ENCODE data around the gene MMP28. TPM values are rescaled to one million over a fixed set of nuclear protein-coding genes. Genes with fewer than 3 reads are reported as not detected.

MMP28 gene
- total RNA-seq, 1 experiment from 2014 or later: not detected

DNA sequence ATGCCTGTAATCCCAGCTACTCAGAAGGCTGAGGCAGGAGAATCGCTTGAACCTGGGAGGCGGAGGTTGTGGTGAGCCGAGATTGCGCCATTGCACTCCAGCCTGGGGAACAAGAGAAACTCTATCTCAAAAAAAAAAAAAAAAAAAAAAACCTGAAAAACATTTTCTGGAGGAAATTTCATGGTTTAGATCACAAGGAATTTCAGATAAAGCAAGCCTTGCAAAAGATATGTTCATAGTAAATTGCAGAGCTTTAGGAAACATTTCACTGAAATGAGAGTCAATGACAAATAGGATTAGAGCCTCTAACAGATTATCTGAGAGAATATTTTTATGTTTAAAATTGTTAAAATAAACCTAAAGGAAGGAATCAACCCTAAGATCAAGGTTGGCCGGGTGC, 17.0 kb upstream of the MMP28 start:
- no peak overlapping the region for H3K23ac ChIP-seq (ENCODE audit: insufficient read length, low read depth, low read length)
- H4K8ac ChIP-seq (replicated peaks; ENCODE audit: insufficient read length, low read depth, low read length): no peak overlapping the region
- H4K91ac ChIP-seq (ENCODE audit: insufficient read length, low read depth, low read length): no peak overlapping the region
- no peak overlapping the region for H3K4ac ChIP-seq (ENCODE audit: low read depth, low read length)
- H3K79me1 ChIP-seq (ENCODE audit: insufficient read depth, low read depth, low read length, poor library complexity, severe bottlenecking): peaks cover 5% of the 10 kb centered on the region
- H3K27me3 ChIP-seq (ENCODE audit: insufficient read depth, low read length): no peaks in the 10 kb centered on the region
- Mint-ChIP-seq H3K4me3 (no peak overlapping the region), H3K9me3 (no peaks in the 10 kb centered on the region), H3K4me1 (peaks cover 39 to 40% of the 10 kb centered on the region in 2 experiments), H3K27me3 (ENCODE audit: low read depth) (no peaks in the 10 kb centered on the region; the same call in 1 of the 2 replicates), H3K27ac (no peak overlapping the region), H3K36me3 (ENCODE audit: insufficient read depth in 1 of 3, low read depth in 3 of 3) (peaks cover 23 to 58% (median 30%) of the 10 kb centered on the region in 3 experiments; a peak in 6 of 7 replicates)
- H3K23me2 ChIP-seq (ENCODE audit: insufficient read length, low read depth, low read length, poor library complexity, severe bottlenecking): peaks cover 4% of the 10 kb centered on the region
- no peak overlapping the region for H3K18ac ChIP-seq (ENCODE audit: insufficient read length, low read depth, low read length)
- TF ChIP-seq CTCF (conservative IDR thresholded peaks at IDR 0.05): no peak
- H4K20me1 ChIP-seq (ENCODE audit: control insufficient read depth, insufficient read depth, insufficient read length): no peaks in the 10 kb centered on the region
- H3K27ac ChIP-seq (ENCODE audit: insufficient read length, low read depth, low read length): no peak overlapping the region
- H3K9ac ChIP-seq (ENCODE audit: extremely low read depth, insufficient read length, low read length): no peak overlapping the region
- H3K56ac ChIP-seq (ENCODE audit: insufficient read length, low read depth, low read length): no peak overlapping the region
- no peak overlapping the region for H4K5ac ChIP-seq (ENCODE audit: insufficient read length, low read depth, low read length)
- no peak overlapping the region for H2BK5ac ChIP-seq (ENCODE audit: insufficient read length, low read length)
- no peak overlapping the region for H2BK20ac ChIP-seq (ENCODE audit: low read depth, low read length, poor library complexity, severe bottlenecking)
- H3K4me2 ChIP-seq (ENCODE audit: insufficient read depth, insufficient read length, low read length): no peak overlapping the region
- DNase-seq: no peak
- no peak overlapping the region for H2BK12ac ChIP-seq (ENCODE audit: insufficient read length, low read depth, low read length)
- no peak overlapping the region for H2BK120ac ChIP-seq (ENCODE audit: low read depth, low read length, poor library complexity, severe bottlenecking)
- no peak overlapping the region for H2AK5ac ChIP-seq (ENCODE audit: insufficient read length, low read length)
- no peak overlapping the region for H3T11ph ChIP-seq (ENCODE audit: low read length)
- H3K4me1 ChIP-seq (ENCODE audit: insufficient read depth, low read length): peaks cover 2% of the 10 kb centered on the region; the same call in 1 of the 2 replicates
- H3K9me3 ChIP-seq (ENCODE audit: control insufficient read depth, low read depth, low read length): no peaks in the 10 kb centered on the region
- H3K79me2 ChIP-seq (ENCODE audit: insufficient read depth, low read length): peaks cover 37% of the 10 kb centered on the region; the same call in 1 of the 2 replicates
- no peak overlapping the region for H2BK15ac ChIP-seq (ENCODE audit: low read depth, low read length)
- no peak overlapping the region for H3K14ac ChIP-seq (ENCODE audit: insufficient read depth, low read length)
- no peak overlapping the region for H2AFZ ChIP-seq (ENCODE audit: low read length)
- WGBS (ENCODE audit: extremely low coverage, insufficient read length, low lambda C conversion rate): no CpG with 5 or more reads among the region's 5 CpGs

All from H9 (cell line).